Superior temporal gyrus (tissue), 1 donor: ENCODE results near the gene JDP2.
"Not testable (repeated sequence)": the region's sequence is repeated elsewhere in the genome, so short reads cannot be mapped to it uniquely, and the experiment has no call there.

ENCODE experiments used
- DNase-seq: peaks from one replicate; pipeline ENCODE4 v3.0.0-alpha.2; 2016; ENCODE audit errors: extremely low spot score

JDP2 gene

DNA sequence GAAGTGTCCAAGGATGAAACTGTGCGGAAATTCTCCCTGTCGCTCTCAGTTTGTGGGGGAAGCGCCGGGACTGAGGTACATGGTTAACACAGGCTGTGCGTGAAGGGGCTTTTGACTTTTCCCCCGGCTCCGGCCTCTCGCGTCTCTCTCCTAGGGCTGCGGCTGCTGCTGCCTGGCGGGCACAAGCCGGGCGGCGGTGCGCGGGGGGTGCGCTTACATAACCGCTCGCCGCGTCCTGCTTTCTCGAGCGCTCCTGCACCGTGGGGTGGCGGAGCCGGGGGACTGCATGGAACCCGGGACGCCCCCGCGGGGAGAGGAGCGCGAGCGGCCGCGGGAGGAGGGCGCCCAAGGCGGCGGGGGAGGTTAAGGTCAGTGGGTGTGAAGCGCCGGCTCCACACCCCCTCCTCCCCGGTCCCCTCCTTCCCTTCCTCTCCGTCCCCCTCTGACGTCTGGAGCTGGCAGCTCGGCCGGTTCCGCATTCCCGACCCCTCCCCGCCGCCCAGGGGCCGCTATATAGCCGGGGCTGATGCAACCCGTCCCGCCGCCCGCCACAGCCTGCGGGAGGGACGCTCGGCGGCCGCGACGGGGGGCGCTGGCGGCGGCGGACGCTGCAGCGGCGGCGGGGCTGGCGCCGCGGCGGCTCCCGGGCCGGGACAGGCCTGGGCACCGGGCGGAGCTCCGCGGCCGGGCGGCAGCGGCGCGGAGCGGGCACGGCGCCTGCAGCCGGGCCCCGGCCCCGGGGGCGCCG is at the start of gene JDP2:
TSS of gene JDP2 (plus strand) at position 541 of the 748 bp plus-strand sequence. CDS start 9,899 bp downstream, outside the sequence.
- DNase-seq = peak; percentile 65

DNA sequence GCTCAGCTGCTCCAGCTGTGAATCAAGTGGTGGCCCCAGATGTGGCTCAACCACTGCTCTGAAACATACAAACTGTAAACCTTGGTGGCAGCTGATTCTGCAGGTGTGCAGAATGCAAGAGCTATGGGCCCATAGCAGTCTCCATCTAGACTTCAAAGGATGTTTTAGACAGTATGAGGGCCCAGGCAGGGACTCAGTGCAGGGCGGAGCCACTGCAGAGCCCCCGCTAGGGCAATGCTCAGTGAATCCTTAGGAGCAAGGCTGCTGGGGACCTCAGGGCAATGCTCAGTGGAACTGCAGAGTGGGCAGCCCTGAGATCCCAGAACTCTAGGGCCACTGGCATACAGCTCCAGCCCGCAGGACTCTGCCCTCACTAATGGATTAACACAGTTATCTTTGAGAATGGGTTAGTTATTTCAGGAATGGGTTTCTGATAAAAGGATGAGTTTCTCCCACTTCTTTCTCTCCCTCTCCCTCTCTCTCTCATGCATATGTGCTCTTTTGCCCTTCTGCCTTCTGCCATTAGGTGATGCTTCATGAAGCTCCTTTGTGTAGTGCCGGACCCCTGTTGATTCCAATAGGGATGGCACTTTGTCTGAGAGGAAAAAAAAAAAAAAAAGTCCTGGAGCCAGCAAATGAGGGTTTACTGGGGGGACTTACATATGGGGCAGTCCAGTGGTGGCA is 48.4 kb upstream of the JDP2 start:
- no peak for DNase-seq

- no peak for DNase-seq
Observed at GRCh38 chr14:75379930-75380270, 47.9 kb upstream of the JDP2 start.

DNA sequence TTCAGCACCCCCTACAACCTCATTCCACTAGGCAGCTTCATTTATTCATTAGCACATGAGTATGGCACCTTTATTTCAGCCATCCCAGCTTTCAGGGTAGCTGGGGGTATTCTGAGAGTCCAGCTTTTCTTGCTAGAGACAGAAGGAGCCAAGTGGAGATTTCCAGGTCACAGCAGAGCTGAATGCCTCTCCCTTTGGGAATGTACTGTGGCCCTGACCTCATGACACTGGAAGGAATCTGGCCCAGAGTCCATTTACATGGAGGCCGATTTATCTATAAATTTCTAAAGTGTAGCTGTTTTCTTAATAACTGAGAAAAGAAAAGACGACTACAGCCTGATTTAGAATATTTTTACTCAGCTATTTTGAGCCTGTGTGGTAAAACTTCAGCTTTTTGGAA is 47.2 kb upstream of the JDP2 start:
- no peak for DNase-seq

GRCh38 chr14:75381642-75382041 is 46.2 kb upstream of the JDP2 start:
- DNase-seq = no peak

DNA sequence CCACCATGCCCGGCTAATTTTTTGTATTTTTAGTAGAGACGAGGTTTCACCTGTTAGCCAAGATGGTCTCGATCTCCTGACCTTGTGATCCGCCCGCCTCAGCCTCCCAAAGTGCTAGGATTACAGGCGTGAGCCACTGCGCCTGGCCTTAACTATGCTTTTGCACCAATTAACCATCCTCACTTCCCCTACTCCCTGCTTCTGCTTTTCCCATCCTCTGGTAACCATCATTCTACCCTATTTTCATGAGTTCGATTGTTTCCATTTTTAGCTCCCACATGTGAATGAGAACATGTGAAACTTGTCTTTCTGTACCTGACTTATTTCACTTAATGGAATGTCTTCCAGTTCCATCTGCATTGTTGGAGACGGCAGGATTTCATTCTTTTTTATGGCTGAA is 44.6 kb upstream of the JDP2 start:
- not testable (repeated sequence) for DNase-seq

DNA sequence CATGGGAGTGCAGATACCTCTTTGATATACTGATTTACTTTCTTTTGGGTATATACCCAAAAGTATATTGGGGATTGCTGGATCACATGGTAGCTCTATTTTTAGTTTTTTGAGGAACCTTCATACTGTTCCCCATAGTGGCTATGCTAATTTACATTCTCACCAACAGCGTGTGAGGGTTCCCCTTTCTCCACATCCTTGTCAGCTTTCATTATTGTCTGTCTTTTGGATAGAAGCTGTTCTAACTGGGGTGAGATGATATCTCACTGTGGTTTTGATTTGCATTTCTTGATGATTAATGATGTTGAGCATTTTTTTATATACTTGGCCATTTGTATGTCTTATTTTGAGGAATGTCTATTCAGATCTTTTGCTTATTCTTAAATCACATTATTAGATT is 44.1 kb upstream of the JDP2 start:
- DNase-seq = no peak

GRCh38 chr14:75389679-75390078 is 38.1 kb upstream of the JDP2 start:
- no peak for DNase-seq

- no peak for DNase-seq
Observed at GRCh38 chr14:75390183-75390582, 37.6 kb upstream of the JDP2 start.

DNA sequence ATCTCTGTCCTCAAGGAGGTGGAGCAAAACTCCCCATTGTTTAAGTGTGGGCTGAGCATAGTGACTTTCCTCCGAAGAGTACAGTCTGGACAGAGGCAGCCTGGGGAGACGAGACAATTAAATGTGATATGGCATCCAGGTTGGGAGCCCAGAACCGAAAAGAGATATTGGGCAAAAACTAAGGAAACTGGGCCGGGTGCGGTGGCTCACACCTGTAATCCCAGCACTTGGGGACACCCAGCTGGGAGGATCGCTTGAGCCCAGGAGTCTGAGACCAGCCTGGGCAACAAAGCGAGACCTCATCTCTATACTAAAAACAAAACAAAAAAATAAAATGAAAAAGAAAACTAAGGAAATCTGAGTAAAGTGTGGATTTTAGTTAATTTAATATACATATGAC is 35.9 kb upstream of the JDP2 start:
- no peak for DNase-seq

DNA sequence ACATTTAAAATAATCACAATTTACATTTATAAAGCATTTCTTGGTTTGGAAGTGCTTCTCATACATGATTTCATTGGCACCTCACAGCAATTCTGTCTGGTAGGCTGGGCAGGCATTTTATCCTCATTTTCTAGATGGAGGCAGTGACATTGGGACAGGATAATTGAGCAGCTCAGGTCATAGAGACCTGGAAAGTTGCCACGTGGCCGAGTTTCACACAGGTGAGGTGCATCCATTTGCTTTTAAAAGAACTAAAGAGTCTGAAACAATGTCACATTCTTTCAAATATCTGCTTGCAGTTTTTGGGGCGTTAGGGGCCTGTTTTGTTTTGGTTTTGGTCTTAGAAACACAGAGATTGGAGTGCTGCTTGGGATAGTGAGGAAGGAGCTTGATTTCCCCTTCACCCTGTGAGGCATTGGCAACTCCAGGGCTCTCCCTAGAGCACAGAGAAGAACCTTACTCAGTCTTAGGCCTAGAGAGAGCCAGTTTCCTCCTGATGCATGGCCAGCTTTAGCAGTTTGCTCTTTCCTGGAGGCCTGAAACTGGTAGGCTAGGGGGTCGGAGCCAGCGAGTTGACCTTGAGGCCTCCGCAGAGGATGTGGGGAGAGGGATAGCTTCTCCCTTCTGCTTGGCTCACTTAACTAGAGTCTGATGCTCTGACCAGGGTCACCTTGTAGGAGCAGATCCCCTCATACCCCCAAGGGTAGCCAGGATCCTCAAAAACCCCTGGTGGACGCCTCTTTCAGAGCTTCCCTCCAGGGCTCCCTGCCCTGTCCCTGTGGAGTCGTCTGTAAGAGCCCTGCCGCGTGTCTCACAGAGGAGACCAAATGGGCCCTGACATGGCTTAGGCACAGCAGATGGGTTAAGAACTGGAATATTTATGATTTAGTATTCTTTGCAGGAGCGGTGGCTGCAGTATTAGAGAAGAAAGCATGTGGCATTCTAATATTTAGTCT is 34.9 kb upstream of the JDP2 start:
- DNase-seq = no peak

GRCh38 chr14:75393794-75394193 is 34.0 kb upstream of the JDP2 start:
- no peak for DNase-seq

GRCh38 chr14:75395862-75396261 is 32.0 kb upstream of the JDP2 start:
- no peak for DNase-seq

DNA sequence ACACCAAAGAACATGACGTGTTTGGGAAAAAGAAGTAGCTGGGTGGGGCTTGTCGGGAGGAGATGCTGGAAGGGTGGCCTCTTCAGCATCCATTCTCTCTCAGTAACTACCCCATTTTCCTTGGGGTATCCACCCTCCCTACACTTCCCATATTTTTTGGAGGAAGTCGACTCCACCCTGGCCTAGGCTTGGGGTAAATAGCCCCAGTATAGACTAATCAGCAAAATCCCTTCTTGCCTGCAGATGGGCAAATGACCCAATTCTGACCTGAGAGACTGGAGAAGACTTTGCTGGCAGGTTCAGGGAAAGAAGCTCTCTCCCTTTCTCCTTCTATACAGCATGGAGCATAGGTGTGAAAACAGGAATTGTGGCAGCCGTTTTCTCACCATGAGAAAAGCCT is 28.5 kb upstream of the JDP2 start:
- DNase-seq = no peak

DNA sequence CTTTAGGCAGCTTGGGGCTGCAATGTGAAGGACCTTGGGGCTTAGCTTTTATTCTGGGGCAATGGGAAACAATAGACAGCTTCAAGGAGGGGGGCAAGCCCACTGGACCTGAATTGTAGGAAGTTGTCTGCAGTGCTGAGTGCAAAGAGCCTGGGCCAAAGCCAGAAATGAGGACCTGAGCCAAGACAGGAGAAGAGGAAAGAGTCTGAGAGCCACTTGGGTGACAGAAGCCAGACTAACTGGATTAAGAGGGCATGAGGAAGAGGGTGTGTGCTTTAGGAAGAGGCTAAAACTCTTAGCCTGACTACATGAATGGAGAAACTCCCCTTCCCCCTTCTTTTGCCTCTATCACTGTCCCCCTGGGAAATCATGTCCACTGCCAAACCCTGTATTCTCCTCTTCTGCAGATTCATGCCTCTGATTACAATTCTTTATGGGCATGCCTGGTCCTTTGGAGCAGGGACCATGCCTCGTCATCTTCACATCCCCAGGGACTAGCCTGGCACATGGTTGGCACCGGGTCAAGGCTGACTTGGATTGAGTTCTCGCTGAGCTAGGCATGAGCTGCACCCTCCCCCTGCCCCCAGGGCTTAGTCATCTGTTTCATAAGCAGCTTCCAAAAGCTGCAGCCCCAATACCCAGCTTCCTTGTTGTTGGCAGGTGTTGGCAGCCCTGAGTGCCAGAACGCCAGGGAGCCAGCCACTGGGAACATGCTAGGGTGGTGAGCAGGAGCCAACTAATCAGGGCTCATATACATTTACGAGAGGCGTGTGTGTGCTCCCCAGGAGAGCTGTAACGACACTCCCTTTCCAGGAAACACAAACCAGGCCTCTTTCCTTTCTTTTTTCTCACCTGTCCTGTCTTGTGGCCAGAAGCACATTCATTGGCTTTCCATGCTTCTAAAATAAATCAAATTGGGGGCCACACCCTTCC is 27.7 kb upstream of the JDP2 start:
- peak; percentile 77 for DNase-seq

GRCh38 chr14:75401361-75401760 is 26.5 kb upstream of the JDP2 start:
- no peak for DNase-seq

DNA sequence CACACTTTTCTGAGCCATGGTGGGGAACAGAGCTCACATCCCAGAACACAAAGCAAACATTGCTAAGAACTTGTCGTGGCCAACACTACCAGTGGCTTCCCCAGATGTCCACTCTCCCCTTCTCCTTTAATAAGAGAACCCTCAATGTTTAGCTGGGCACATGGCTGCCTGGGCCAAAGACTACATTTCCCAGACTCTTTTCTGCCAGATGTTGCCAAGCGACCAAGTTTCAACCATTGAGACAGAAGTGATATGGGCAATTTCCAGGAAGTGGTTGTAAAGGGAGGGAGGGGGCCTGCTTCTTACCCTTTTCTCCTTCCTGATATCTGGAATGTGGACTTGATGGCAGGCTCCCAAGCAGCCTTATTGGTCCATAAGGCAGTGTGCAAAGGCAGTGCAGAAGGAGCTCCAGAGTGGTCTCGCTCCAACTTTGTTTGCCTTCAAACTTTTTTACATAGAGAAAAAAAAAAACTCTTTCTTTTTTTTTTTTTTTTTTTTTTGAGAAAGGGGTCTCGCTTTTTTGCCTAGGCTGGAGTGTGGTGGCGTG is 24.9 kb upstream of the JDP2 start:
- no peak for DNase-seq

- DNase-seq = no peak
Observed at GRCh38 chr14:75404847-75405246, 23.0 kb upstream of the JDP2 start.

DNA sequence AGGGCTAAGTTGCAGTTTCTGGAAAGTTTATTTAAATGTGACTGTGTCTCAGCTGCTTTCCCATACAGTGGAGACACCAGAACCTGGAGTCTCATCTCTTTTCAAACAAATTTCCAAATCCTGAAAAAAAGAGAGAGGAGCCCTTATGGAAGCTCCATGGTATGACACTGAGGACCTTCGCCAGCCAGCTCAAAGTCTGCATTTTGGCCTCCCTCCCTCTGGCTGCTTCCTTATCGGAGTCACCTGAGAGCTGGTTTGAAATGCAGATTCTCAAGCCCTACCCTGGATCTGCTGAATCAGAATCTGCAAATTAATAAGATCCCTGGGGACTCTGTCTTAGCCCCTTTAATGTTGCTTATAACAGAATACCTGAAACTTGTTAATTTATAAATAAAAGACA is 21.7 kb upstream of the JDP2 start:
- DNase-seq = no peak

- DNase-seq = no peak
Observed at GRCh38 chr14:75406856-75407255, 21.0 kb upstream of the JDP2 start.
